Thyroid gland (tissue), 4 donors: ENCODE data around the gene GAPT. TPM values are rescaled to one million over a fixed set of nuclear protein-coding genes. Genes with fewer than 3 reads are reported as not detected.

Experiments
- DNase-seq, 2 donors: peaks; one replicate each; pipeline ENCODE4 v3.0.0-alpha.2; 2019
- H3K27ac ChIP-seq, 3 donors: fragments of 200-600 bp; sonication (generic); 1 replicate in 2 of 3; 2 replicates in 1 of 3; pipeline ENCODE4 v1.5.1; 2016 to 2019; ENCODE audit warnings: mild to moderate bottlenecking in 1 of 3, moderate library complexity in 1 of 3
- H3K27me3 ChIP-seq: fragments of 200-600 bp; sonication (generic); one replicate; pipeline ENCODE4 v1.5.1; 2019
- H3K36me3 ChIP-seq, 2 donors: fragments of 200-600 bp; sonication (generic); one replicate each; pipeline ENCODE4 v1.5.1; 2016 to 2019
- H3K4me1 ChIP-seq, 2 donors: fragments of 200-600 bp; sonication (generic); one replicate each; pipeline ENCODE4 v1.5.1; 2017 to 2019
- H3K4me3 ChIP-seq, 3 donors: fragments of 200-600 bp; sonication (generic); replicated peaks in 1 of 3; 1 replicate in 2 of 3; 2 replicates in 1 of 3; pipeline ENCODE4 v1.5.1; 2016; ENCODE audit warnings: mild to moderate bottlenecking in 1 of 3
- H3K9me3 ChIP-seq: fragments of 200-600 bp; sonication (generic); one replicate; pipeline ENCODE4 v1.5.1; 2017
- POLR2A ChIP-seq, 2 donors: fragments of 450-650 bp; IDR thresholded peaks; one replicate each; pipeline ENCODE4 v1.6.1; 2017; ENCODE audit warnings: antibody characterized with exemption in 2 of 2, mild to moderate bottlenecking in 2 of 2, moderate library complexity in 1 of 2
- WGBS, 2 donors: methylation state at CpG; one replicate each; pipeline ENCODE4 v1.1.5; 2017; 5-methylcytosine and 5-hydroxymethylcytosine counted together
- intact Hi-C: fragments of 100-400 bp; cut with DNase I; formaldehyde crosslinking; loops from one replicate; pipeline ENCODE4 v1.15.1; 2023
- total RNA-seq, 4 donors: library from RNA; depleted of rRNA; stranded (reverse); fragments of >200 nt; gene quantifications; one replicate each; pipeline ENCODE4 v1.2.3, GENCODE V29; 2016
- TF ChIP-seq, protein P1 (sequence below), 6 experiments: fragments of 200-600 bp in 3 of 6; fragments of 450-650 bp in 3 of 6; sonication (generic) in 3 of 6; IDR thresholded peaks; one replicate each; pipeline ENCODE4 v1.5.1; 2016 to 2019; ENCODE audit warnings: antibody characterized with exemption in 6 of 6, mild to moderate bottlenecking in 2 of 6, inconsistent platforms in 1 of 6, moderate library complexity in 1 of 6

Gene GAPT
- total RNA-seq, 4 donors from 2014 or later: 0.27 to 0.45 TPM; not detected in 2

DNA sequence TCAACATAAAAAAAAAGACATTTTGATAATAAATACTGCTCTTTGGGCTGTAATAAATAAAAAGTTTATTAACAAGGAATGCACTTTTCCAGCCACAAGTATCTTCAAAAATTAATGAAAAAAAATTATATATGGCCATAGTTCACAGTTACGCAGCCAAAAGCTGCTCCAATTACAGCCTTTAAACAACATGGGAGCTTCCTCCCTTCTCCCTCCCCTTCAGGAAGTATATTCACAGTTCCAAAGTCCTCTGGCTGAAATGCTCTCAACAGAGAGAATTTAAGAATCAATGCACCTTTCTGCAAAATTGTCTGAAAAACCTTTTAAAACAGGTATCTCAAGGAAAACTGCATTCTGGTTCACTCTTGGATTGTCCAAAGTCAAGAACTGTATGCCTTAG is 37.2 kb upstream of the GAPT start:
- intact Hi-C loops: no loop called here
- no peaks in the 10 kb centered on the region for H3K27me3 ChIP-seq
- no peaks in the 10 kb centered on the region for H3K9me3 ChIP-seq
- H3K36me3 ChIP-seq: peaks cover 35% of the 10 kb centered on the region in 2 donors
- peaks cover 0 to 5% of the 10 kb centered on the region in 2 donors for H3K4me1 ChIP-seq
- H3K27ac ChIP-seq: no peak overlapping the region
- WGBS, 2 donors: 84 to 97% methylated on average over 1 of the region's 1 CpG
- TF ChIP-seq, protein P1, sequence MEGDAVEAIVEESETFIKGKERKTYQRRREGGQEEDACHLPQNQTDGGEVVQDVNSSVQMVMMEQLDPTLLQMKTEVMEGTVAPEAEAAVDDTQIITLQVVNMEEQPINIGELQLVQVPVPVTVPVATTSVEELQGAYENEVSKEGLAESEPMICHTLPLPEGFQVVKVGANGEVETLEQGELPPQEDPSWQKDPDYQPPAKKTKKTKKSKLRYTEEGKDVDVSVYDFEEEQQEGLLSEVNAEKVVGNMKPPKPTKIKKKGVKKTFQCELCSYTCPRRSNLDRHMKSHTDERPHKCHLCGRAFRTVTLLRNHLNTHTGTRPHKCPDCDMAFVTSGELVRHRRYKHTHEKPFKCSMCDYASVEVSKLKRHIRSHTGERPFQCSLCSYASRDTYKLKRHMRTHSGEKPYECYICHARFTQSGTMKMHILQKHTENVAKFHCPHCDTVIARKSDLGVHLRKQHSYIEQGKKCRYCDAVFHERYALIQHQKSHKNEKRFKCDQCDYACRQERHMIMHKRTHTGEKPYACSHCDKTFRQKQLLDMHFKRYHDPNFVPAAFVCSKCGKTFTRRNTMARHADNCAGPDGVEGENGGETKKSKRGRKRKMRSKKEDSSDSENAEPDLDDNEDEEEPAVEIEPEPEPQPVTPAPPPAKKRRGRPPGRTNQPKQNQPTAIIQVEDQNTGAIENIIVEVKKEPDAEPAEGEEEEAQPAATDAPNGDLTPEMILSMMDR (IDR thresholded peaks at IDR 0.05): no peak
- TF ChIP-seq POLR2A (IDR thresholded peaks at IDR 0.05): no peak
- H3K4me3 ChIP-seq: no peak overlapping the region
- no peak for DNase-seq

GRCh38 chr5:58455066-58455465 is 36.2 kb upstream of the GAPT start:
- intact Hi-C loops: no loop called here
- Histone ChIP-seq H3K4me3 (no peak overlapping the region), H3K36me3 (peaks cover 35% of the 10 kb centered on the region in 2 donors), H3K4me1 (peaks cover 0 to 5% of the 10 kb centered on the region in 2 donors), H3K27ac (no peak overlapping the region), H3K9me3 (no peaks in the 10 kb centered on the region), H3K27me3 (no peaks in the 10 kb centered on the region)
- 75 to 80% methylated on average over 5 of the region's 5 CpGs for WGBS, 2 donors
- DNase-seq: no peak
- TF ChIP-seq, protein P1 (IDR thresholded peaks at IDR 0.05): no peak
- no peak for TF ChIP-seq POLR2A (IDR thresholded peaks at IDR 0.05)

DNA sequence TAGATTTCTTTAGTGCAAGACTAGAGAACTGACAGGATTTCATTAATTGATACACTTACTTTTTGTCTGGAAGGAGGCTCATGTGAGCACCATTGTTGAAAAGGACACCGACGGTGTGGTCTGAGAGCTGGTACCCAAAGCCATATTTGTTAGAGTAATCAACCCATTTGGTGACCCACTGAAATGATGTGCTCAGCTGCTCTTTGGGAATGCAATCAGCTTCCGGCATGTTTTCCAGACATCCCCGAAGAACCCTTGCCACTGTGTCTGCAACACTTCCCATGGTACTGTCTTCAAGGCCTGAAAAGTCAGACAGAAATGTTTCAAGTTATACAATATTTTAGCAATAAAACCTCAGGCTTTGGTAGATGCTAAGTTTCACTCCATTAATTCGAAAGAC is 35.8 kb upstream of the GAPT start:
- H3K4me3 ChIP-seq: no peak overlapping the region
- no peaks in the 10 kb centered on the region for H3K27me3 ChIP-seq
- WGBS, 2 donors: 92 to 96% methylated on average over 5 of the region's 5 CpGs
- no peak for TF ChIP-seq POLR2A (IDR thresholded peaks at IDR 0.05)
- TF ChIP-seq, protein P1 (IDR thresholded peaks at IDR 0.05): no peak
- peaks cover 35% of the 10 kb centered on the region in 2 donors for H3K36me3 ChIP-seq
- DNase-seq: no peak
- H3K27ac ChIP-seq: no peak overlapping the region
- intact Hi-C loops: no loop called here
- H3K4me1 ChIP-seq: peaks cover 0 to 5% of the 10 kb centered on the region in 2 donors
- no peaks in the 10 kb centered on the region for H3K9me3 ChIP-seq

DNA sequence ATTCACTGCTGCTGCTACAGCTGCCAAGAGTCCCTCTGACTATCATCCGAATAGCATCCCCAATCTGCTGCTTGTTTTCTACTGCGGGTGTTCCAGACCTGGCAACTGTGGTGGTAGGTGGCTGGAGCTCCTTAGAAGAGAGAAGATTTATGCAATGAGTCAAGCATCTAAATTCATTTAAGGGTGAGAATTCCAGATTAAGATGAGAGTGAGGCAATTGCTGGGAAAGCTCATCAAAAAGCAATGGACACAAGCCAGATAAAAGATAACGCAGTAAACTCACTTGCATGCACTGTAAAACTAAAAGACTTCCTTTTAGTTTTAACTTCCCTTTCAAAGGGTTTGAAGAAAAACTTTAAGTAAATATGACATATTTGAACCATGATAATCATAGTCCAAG is 35.2 kb upstream of the GAPT start:
- Histone ChIP-seq H3K4me3 (peak overlapping the region in 1 of 3 donors; percentile 4), H3K27ac (peak overlapping the region in 1 of 3 donors; percentile 9), H3K36me3 (peaks cover 35% of the 10 kb centered on the region in 2 donors), H3K27me3 (no peaks in the 10 kb centered on the region), H3K4me1 (peaks cover 0 to 5% of the 10 kb centered on the region in 2 donors), H3K9me3 (no peaks in the 10 kb centered on the region)
- no peak for DNase-seq
- 78 to 81% methylated on average over 3 of the region's 3 CpGs for WGBS, 2 donors
- intact Hi-C loops: no loop called here
- TF ChIP-seq, protein P1 (IDR thresholded peaks at IDR 0.05): no peak
- TF ChIP-seq POLR2A (IDR thresholded peaks at IDR 0.05): no peak

DNA sequence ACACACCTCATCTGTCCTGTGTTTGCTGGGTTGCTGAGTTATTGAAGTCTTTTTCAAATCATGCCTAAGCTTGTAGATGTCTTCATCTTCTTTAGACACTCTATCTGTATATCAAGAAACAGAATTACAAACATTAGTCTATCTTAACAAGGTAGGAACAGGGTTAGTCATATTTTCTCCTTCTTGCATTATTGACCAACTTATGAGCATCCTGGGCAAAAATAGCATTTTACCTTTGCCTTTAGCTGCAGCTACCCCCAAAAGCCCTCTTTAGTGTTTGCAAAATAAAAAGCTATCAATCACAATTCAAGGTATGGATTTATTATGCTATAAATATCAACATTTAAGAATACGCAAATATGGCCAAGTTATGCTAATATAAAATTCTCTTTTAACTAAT is 34.7 kb upstream of the GAPT start:
- TF ChIP-seq POLR2A (IDR thresholded peaks at IDR 0.05): no peak
- TF ChIP-seq, protein P1 (IDR thresholded peaks at IDR 0.05): no peak
- peak overlapping the region in 1 of 3 donors; percentile 9 for H3K27ac ChIP-seq
- peaks cover 0 to 5% of the 10 kb centered on the region in 2 donors for H3K4me1 ChIP-seq
- H3K27me3 ChIP-seq: no peaks in the 10 kb centered on the region
- peaks cover 35% of the 10 kb centered on the region in 2 donors for H3K36me3 ChIP-seq
- WGBS, 2 donors: 81 to 90% methylated on average over 1 of the region's 1 CpG
- DNase-seq: no peak
- no peaks in the 10 kb centered on the region for H3K9me3 ChIP-seq
- intact Hi-C loops: no loop called here
- no peak overlapping the region for H3K4me3 ChIP-seq
